ENCODE data around the gene RRAS.

Gene RRAS

DNA sequence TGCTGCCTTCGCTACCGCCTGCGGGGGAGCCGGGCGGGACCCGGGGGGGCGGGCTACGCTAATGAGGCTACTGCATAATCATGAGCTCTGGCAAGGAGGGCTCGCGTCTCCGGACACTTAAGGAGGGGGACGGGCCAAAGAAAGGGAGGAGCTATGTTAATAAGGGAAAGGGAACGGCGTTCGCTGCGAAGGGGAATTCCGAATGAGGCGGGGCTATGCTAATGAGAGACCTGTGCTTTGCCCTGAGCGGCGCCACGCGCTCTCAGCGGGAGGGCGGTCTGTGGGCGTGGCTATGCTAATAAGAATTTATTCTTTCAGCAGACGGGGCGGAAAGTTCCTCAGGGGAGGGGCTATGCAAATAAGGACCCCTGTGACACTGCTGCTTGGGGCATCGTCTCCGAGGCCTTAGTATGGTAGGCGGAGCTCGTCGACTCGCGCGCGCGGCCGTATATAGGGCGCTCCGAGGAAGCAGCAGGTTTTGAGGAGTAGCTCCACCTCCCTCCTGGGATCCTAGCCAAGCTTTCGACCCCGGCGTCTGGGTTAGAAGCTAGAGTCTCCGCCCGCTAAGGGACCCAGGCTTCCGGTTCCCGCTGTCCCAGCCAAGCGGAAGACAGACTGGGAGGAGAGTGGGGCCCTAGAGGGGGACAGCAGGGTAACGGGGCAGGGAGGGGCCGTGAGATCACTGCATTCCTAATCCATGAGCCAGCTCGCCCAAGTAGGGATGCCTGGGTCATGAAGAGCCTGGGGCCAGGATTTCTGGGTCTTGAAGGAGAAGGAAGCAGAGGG is at the start of gene RRAS:
Gene RRAS, minus strand, starts transcription at position 31 of the 786 bp plus-strand sequence. CDS start 45 bp downstream, outside the sequence.
- peak; percentile 100 for DNase-seq

DNA sequence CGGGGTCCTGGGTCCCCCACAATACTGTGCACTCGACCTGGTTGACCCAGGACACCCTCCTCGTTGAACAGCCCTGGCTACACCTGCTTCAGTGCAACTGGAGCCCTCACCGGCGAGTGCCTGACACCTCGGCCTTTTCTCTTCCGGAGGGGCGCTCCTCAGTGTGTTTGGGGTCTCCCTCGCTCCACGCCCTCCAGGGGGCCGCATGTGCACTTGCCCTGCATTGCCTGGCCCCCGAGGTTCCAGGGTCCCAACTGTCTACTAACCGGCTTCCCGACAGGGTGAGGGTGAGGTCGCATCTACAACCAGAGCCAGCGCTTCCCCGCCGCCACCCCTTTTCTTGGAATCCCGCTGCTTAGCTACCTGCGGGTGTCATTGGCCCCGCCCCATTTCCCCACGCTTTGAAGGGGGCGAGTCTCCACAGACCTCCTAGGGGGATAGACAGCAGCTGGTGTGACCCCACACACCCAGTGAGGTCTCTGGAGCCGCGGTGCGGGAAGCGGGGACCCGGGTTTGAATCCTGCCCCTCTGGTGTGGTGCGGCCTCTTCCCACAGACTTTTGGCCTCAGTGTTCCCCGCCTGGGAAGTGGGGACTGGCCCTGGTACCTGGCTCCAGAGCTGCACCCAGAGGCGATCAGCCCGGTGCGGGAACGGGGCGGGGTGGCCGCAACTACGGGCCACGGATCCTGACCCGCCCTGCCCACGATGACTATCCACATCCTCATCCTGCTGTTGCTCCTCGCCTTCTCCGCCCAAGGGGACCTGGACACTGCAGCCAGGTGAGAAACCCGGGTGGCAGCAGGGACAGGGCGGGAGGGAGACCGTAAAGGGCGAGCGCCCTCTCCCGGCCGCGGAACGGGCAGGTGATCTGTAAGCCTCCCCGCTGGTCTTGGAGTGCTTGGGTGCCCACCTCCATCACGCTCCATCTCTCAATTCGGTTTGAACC is 49.5 kb upstream of the RRAS start, which contains the start of gene ADM5:
Gene ADM5, plus strand, starts transcription at position 462 of the 946 bp plus-strand sequence. Its CDS starts 244 bp downstream, at position 706.
- DNase-seq, result peak; percentile 17 to 51

DNA sequence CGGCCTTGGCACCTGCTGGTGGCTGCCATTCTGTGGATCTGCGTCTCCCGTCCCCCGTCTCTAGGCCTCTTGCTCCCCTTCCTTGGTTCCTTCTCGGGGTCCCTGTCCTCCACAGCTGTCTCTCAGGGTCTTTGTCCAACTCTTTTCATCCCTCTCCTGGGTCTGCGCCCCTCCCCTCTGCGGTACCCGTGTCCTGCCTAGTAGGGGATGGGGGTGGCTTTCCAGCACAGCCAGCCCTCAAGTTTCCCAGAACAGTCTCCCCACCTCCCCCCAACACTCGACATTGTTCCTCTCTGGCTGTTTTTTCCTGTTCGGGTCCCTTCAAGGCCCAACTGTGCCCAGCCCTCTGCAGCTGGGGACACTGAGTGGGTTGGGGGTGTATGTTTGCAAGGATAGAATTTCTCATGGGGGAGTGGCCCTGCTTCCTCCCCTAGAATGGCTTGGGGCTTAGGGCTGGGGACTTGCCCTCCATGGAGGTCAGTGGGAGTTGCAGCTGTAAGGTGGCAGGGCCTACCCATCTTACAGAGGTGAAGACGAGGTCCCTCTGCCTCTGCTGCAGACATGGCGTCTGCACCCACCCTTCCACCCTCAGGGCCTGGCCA is 48.7 kb upstream of the RRAS start:
- no peak for DNase-seq

DNA sequence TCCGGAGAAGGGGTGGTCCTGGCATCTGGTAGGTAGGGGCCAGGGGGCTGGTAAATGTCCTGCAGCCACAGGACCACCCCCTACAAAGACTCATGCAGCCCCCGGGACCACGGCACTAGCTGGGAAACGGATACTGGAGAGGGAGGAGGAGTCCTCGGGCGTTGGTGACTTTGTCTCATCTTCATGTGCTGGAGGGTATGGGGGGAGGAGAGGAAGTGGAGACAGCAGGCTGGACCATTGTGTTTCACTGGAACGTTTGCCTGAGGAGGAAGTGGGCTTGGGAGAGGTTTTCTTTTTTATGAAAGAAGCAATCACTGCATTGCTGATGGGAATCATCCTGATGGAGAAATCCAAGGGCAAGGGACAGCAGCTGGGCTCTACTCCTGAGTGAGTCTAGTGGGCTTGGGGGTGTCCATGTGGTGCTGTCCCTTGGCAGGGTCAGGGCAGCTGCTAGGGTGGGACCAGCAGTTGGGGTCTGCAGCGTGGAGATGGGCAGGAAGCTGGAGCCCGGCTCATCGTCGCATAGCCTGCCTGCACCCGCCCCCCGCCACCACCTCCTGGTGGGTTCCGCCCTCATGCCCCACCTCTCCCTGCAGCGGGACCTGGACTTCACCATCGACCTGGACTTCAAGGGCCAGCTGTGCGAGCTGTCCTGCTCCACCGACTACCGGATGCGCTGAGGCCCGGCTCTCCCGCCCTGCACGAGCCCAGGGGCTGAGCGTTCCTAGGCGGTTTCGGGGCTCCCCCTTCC is 47.8 kb upstream of the RRAS start:
- DNase-seq, result no peak

DNA sequence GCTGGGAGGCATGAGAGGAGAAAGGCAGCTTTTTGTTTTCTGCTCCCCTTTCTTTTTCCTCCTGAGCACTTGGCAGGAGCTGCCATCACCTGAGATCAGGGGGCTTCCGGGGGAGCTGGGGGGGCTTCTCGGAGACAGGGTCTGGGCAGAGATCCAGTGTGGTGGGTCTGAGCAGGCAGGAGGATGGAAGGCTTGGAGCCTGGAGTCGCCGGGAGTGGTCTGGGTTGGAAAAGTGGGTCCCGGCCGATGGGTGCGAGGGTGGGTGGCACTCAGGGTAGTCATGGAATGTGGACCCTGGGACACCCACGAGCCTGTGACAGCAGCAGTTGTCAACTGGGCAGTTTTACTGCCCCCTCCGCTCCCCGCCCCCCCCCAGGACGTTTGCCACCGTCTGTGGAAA is 47.2 kb upstream of the RRAS start:
- DNase-seq, result no peak

DNA sequence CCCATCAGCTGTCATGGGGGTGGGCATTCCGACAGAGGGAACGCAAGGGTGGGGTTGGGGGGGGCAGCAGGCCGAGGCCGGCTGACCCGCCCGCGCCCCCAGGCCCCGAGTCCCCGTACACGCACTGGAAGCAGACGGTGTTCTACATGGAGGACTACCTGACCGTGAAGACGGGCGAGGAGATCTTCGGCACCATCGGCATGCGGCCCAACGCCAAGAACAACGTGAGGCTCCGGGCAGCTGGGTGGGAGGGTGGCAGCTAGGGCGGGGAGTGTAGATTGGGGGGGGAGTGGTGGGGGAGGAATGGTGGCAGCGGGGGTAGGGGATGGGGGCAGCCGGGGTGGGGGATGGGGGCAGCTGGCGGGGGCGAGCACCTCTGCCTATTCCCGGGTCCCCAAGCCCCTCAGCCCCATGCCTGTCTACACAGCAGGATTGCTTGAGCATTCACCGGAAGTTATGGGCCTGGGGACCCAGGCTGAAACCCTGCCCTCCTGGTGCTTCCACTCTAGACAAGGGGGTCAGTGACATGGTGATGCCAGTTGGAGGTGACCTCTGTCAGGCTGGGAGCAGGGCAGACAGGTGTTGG is 46.7 kb upstream of the RRAS start:
- no peak for DNase-seq

DNA sequence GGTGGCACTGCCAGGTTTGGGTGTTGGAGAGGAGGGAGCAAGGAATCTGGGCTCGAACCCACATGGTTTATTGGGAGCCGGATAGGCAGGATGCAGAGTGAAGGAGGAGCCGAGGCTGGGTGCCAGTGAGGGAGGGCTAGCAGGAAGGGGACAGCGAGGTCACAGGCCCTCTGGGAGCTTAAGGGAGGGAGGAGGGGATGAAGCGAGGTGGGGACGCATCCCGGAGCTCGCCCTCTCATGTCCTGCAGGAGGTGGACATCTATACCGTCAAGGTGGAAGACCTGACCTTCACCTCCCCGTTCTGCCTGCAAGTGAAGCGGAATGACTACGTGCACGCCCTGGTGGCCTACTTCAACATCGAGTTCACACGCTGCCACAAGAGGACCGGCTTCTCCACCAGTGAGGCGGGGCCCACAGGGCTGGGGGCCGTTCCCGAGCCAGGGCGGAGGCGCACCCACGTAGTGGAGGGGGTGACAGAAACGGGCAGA is 45.9 kb upstream of the RRAS start:
- no peak for DNase-seq

DNA sequence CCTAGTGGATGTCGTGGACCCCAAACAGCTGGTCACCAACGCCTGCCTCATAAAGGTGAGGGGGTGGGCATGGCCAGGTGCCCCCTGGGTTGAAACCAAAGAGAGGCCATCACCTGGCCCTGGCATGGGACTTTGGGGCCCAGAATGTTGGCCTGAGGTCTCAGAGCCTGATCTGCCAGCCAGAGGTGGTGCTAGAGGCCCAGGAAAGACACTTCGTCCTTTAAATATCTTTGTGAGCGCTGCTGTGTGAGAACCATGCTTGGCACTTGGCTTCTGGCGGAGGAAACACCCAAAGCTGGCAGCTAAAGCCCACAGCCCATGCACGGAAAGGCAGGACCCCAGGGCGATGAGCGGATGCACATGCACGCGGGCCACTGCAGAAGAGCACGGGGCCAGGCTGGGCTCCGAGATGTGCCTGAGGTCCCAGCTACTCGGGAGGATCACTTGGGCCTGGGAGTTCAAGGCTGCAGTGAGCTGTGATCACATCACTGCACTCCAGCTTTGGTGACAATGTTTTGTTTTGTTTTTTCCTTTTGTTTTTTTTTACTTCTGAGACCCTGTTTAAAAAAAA is 45.1 kb upstream of the RRAS start:
- DNase-seq, result no peak

DNA sequence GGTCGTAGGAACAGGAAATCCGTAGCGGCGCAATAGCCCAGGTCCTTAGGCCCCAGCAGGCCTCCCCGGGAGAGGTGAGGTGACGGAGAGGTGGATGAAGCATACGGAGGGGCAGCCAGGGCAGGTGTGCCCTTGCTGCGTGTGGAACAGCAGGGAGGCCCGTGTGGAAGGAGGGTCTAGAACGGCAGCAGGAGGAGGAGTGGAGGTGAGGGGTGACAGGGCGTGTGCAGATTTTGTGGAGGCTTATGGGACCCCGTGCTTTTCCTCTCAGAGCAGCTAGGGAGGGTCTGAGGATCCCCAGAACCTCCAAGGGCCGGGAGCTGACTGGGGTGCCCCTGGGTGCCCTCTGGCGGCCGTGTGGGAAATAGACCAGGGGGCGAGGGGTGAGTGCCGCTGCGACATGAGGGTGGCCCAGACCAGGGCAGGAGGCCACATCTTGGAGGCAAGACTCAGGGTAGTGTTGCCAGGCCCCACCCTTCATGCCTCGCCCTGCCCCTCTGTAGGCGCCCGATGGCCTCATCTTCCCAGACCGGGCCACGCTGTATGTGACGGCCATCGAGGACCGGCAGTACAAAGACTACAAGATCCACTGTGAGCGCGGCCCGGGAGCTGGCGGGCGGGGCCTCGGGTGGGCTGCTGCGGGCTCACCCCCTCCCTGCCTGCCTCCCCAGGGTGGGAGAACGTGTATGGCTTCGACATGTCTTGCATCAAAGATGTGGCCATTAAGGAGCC is 44.5 kb upstream of the RRAS start:
- DNase-seq, result peak; percentile 13 to 43

DNA sequence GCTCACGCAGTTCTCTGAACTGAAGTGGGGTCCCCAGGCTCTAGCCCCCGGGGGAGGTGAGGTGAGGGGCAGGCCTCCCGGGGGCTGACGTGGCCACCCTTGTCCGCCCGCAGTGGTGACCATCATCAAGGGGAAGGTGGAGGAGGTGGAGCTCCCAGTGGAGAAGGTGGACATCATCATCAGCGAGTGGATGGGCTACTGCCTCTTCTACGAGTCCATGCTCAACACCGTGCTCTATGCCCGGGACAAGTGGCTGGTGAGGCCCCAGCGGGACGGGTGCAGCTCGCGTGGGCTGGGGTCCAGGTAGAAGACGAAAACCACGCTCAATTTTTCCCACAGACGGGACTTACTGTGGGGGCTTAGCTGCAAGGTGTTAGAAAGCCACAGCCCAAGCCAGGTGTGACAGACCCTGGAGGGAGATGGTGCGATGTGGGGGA is 43.9 kb upstream of the RRAS start:
- DNase-seq, result no peak

DNA sequence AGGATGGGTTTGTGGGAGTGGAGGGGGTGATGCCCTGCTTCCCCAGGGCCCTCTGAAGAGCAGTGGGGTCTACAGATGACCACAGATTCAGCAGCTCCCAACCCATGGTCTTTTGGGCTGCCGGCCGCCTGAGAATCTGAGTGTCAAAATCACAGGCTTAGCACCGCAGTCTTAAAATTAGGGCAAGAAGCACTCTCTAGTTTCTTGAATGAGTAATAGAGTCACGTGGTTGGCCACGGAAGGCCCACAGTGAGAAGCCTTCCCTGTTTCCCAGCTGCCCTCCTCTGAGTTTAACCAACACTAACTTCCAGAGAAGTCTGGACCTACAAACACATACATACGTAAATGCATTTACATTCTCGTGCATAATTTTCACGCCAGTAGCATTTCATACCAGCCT is 42.3 kb upstream of the RRAS start:
- DNase-seq, result no peak

DNA sequence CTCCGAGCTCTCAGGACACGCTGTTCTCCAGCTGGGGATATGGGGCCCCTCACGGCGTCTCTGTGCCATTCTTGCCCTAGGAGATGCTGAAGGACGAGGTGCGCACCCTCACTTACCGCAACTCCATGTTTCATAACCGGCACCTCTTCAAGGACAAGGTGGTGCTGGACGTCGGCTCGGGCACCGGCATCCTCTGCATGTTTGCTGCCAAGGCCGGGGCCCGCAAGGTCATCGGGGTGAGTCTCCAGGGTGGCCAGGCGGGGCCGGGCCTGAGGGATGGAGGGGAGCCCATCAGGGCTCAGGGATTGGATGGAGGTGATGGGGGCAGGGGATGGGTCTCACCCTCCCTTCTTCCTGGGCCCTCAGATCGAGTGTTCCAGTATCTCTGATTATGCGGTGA is 41.9 kb upstream of the RRAS start:
- DNase-seq, result no peak

DNA sequence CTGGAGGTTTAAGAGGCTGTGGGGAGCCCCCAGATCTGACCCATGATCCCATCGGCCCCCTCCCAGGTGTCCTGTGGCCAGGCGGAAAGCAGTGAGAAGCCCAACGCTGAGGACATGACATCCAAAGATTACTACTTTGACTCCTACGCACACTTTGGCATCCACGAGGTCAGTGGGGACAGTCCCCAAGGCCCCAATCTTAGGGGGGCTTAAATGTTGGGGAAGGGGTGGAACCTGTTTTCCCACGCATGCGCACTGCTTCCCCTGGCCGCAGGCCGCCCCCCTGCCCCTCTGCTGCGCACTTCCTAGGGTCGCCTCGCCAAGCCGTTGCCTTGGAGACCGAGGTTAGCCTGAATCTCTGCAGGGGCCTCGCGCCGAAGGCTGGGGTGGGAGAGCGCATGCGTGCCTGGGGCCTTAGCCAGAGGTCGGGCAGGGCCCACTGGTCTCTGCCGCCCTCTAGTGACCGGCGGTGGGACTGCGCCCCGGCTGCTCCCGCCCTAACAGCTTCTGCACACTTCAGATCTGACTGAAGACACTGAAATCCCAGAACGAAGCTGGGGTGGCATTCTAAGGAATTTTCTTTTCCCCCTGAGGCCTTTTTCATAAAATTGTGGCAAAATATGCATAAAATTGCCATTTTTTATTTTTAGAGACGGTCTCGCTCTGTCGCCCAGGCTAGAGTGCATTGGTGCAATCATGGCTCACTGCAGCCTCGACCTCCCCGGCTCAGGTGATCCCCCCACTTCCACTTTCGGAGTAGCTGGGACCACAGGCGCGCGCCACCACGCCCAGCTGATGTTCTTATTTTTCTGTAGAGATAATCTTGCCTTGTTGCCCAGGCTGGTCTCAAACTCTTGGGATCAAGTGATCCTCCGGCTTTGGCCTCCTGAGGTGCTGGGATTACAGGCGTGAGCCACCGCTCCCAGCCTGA is 40.7 kb upstream of the RRAS start:
- peak; percentile 91 to 93 for DNase-seq

DNA sequence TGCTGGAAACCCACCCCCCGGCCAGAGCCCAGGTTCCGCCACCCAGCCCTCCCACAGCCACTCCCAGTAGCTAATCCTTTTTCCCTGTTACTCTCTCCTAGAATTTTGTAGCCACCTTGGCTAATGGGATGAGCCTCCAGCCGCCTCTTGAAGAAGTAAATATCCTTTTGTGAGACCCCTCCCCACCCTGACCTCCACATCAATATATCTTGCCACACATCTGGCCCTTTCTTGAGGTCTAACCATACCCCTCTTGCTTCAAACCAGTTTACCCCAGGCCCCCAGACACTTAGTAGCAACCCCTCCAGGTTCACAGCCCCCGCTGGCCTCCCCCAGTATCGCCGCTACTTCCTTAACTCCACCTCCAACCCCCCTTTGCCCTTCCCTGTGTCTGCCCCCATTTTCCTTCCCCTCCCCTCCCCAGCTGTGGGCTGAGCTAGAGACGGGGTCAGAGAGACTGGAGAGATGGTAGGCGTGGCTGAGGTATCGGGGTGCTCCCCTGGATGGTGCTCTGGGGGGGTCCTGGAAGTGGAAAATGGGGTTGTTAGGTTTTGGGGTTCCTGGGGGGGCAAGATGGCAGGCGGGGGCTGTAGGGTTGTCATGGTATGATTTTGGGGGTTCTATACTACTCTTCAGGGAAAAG is 39.9 kb upstream of the RRAS start:
- no peak for DNase-seq

DNA sequence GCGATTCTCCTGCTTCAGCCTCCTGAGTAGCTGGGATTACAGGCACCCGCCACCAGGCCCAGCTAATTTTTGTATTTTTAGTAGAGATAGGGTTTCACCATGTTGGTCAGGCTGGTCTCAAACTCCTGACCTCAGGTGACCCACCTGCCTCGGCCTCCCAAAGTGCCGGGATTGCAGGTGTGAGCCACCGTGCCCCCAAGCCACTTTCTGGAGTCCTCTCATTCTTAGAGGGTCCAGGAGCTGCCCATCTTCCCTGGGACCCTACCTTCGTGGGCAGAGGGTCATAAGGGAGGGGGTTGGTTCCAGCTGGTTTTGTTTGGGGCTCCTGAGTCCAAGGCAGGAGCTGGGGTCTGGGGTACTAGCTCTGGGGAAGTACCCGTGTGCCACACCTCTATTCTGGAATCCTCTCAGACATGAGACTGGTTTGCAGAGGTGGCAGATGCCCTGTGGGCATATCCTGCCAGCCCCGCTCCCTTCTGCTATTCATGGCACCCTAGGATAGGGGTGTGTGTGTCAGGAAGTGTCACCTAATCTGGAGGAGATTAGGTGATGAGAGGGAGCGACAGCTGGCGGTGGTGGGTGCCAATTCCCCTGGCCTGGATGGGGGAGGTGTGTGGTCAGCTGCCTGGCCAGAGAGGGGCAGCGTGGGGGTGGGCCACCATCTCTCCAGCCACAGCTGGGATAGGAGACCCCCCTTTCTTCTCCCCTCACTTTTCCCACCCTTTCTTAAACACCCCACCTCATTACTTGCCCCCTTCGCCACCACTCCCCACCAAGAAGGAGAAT is 39.2 kb upstream of the RRAS start:
- no peak for DNase-seq

DNA sequence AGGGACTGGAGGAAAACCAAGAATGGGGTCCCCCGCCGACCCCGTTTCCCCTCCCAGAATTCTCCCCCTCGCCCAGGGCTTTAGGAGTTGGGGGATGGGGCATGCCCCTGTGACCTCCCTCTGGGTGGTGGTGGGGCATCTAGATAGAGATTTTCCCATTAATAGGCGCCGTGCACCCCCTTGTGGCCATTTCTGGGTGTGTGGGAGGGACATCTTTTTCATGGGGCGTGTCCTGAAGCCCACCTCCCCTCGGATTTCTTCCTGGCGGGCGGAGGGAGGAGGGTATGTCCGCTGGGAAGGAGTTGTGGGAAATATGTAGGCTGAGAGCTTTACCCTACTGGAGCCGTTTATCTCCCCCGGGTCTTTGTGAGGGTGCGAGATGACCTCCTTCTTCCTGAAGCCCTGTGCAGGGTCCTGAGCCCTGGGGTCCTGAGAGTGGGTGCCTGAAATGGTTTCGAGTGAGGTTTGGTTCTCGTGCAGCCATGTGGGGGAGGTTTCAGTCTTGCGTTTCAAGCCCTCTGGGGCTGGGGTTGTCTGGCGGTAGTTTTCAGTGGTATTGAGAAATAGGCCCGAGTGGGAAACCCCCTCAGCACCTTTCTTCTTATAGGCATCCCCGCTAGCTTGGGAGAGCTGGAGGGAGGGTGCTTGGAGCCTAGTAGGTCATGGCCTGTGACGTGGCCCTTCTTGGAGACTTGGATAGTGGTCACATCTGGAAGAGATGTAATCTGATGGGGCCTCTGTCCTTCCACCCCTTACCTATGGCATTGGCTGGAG is 38.1 kb upstream of the RRAS start:
- peak; percentile 79 to 85 for DNase-seq

DNA sequence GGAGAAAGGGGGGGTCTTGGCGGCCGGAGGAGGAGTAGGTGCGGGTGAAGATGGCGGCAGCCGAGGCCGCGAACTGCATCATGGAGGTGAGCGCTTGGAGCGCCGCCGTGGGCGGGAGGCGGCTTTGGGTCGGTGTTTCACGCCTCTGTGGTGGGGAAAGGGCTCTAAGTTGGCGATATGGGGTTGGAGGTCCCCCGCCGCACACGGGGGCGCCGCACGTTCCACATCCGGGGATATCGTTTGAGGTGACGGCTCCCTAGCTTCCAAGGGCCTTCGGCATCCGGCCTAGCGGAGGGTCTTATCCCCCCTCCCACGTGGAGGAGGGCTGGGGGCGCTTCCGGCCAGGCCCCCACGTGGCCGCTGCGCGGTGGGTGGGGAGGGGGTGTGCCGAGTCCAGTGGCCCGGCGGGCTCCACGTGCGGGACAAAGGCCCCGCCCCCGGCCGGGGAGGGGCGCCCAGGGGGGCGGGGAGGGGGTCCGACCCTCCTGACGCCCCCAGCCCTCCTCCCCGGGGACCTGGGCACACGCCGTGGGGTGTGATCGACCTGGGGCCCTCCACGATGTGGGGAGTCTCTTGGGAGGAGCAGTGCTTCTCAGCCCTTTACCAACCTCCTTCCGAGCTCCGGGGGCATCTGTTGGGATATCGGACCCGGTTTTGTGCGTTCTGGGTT is 37.4 kb upstream of the RRAS start, which contains the start of gene PRMT1:
Gene PRMT1, plus strand, starts transcription at position 41 of the 670 bp plus-strand sequence. Its CDS starts 10 bp downstream, at position 51.
- DNase-seq, result peak; percentile 44 to 61
